ENCODE data around the gene SCIN.
"Not testable (repeated sequence)": the region's sequence is repeated elsewhere in the genome, so short reads cannot be mapped to it uniquely, and the experiment has no call there.

The SCIN gene

DNA sequence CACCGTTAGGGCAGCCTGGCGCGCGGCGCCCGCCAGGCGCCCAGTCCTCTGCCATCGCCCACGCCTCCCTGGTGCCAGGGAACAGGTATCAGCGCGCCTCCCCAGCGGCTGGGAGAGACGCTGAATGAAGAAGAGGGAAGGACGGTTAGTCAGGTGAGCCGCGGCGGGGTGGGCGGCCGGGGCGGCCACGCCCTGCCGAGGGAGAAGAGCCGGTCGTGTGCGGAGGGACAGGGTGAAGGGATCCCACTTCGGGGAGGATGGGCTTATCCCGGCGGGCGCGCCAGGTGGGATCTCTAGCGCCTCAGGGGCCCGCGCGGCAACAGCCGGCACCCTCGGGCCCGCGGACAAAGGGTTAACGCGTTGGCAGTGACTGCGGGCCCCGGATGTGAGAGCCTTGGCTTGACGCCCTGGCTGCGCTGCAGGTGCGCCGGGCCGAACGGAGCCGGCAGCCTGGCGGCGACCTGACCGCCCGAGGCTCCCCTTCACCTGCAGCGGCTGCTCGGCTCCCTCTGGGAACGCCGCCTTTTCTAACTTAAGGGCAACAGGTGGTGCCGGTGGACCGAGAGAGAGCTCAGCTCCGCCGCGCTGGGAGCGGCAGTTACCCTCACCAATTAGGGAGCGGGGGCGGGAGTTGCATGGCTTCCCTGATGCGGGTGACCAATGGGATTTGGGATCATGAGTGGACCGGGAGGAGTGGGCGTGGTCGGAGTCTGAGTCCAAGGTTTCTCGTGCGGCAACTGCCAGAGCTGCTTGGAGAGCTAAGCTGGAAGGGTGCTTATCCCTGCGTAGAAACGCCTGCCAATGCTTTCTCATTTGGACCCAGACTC is 116.6 kb downstream of the SCIN start, which contains the start of gene ARL4A:
TSS of gene ARL4A (plus strand) at position 743 of the 827 bp plus-strand sequence. CDS start 622 bp downstream, outside the sequence.
- DNase-seq (ENCODE audit: low read depth in 3 of 3) = peak; percentile 68 to 75 (median 69)

DNA sequence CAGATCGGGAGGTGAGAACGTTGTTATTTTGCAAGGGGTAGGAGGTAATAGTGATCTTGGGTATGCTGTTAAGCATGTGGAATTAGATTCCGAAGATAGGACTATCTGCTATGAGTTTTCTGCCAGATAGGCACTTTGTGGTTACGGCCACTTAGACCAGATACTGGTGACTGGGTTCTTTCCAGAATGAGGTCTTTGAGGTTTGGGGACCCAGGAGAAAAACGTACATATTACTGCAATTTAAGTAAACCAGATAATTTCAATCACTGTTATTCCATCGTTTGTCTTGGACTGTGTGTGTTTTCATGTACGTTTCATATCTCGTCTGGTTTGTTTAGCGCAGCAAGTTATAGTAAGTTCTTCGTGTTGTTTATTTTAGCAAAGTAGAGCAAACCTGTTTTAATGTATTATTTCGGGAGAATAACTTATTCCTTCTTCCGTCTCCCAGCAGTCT is 117.2 kb downstream of the SCIN start:
- no peak for DNase-seq (ENCODE audit: low read depth in 3 of 3)

GRCh38 chr7:12688485-12689170 is 118.1 kb downstream of the SCIN start:
- not testable (repeated sequence) for DNase-seq (ENCODE audit: low read depth in 3 of 3)

DNA sequence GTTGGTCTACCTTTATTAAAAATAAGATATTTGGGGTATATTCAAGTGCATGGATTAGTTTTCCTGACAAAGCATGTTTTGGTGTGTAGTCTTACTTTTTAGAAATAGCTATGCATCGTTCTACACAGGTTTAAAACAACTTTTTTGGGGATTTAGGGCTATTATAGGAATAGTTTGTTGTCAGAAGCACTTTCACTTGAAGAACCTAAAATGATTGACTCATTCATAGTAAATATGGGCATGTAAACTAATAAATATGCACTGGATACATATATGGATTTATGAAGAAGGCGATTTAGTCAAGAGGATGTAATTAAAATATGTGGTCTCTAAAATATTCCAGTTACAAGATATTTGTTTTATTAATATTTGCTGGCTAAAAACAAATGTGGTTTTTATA is 118.9 kb downstream of the SCIN start:
- no peak for DNase-seq (ENCODE audit: low read depth in 3 of 3)

- no peak for DNase-seq (ENCODE audit: low read depth in 3 of 3)
Observed at GRCh38 chr7:12690041-12690878, 119.7 kb downstream of the SCIN start.

- not testable (repeated sequence) for DNase-seq (ENCODE audit: low read depth in 3 of 3)
Observed at GRCh38 chr7:12691388-12691787, 120.9 kb downstream of the SCIN start.

- no peak for DNase-seq (ENCODE audit: low read depth in 3 of 3)
Observed at GRCh38 chr7:12692035-12692434, 121.5 kb downstream of the SCIN start.

GRCh38 chr7:12692479-12693259 is 122.1 kb downstream of the SCIN start:
- no peak for DNase-seq (ENCODE audit: low read depth in 3 of 3)

- DNase-seq (ENCODE audit: low read depth in 3 of 3) = no peak
Observed at GRCh38 chr7:12694817-12695216, 124.3 kb downstream of the SCIN start.

GRCh38 chr7:12695965-12696364 is 125.4 kb downstream of the SCIN start:
- DNase-seq (ENCODE audit: low read depth in 3 of 3) = no peak

DNA sequence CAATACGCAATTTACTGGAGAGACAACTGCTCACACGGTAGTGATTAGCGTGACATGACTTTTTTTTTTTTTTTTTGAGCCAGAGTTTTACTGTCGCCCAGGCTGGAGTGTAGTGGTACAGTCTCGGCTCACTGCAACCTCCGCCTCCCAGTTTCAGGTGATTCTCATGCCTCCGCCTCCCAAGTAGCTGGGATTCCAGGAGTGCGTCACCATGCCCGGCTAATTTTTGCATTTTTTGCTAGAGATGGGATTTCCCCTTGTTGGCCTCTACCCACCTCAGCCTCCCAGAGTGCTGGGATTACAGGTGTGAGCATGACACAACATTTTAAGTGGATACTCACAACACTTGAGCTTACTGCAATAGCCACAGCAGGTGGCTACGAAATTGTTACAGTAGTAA is 128.8 kb downstream of the SCIN start:
- DNase-seq (ENCODE audit: low read depth in 3 of 3) = no peak

GRCh38 chr7:12701433-12701832 is 130.9 kb downstream of the SCIN start:
- DNase-seq (ENCODE audit: low read depth in 3 of 3) = no peak

DNA sequence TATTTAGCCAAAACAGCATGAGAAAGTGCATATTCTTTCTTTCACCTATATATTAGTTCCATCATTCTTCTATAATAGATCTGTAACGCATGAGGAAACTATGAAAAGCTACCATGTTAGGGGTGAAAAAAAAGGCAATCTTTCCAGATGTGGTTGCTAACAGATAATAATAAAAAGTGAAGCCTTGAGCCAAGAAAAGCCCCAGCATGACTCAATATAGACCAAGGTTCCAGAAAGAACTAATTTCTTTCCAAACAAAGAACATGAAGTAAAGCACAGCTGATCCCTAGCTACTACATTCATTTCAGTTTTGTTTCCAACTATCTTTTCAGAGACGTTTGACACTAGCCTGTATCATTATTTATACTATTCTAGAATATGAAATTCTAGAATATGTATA is 133.4 kb downstream of the SCIN start:
- DNase-seq (ENCODE audit: low read depth in 3 of 3) = no peak

DNA sequence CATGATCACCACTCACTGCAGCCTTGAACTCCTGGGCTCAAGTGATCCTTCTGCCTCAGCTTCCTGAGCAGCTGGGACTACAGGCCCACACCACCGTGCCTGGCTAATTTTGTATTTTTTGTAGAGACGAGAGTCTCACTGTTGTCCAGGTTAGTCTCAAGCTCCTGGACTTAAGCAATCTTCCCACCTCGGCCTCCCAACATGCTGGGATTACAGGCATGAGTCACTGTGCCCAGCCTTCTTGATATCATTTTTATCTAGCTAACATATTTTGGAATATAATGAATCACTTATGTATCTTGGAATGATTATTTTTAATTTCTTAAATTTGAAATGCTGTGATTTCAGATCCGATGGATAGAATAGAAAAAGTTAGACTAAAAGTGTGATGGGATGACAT is 135.4 kb downstream of the SCIN start:
- DNase-seq (ENCODE audit: low read depth in 3 of 3) = no peak

- no peak for DNase-seq (ENCODE audit: low read depth in 3 of 3)
Observed at GRCh38 chr7:12706900-12707536, 136.5 kb downstream of the SCIN start.

- no peak for DNase-seq (ENCODE audit: low read depth in 3 of 3)
Observed at GRCh38 chr7:12708314-12708713, 137.8 kb downstream of the SCIN start.
